ENCODE data around the gene NEUROD6.

Gene NEUROD6

DNA sequence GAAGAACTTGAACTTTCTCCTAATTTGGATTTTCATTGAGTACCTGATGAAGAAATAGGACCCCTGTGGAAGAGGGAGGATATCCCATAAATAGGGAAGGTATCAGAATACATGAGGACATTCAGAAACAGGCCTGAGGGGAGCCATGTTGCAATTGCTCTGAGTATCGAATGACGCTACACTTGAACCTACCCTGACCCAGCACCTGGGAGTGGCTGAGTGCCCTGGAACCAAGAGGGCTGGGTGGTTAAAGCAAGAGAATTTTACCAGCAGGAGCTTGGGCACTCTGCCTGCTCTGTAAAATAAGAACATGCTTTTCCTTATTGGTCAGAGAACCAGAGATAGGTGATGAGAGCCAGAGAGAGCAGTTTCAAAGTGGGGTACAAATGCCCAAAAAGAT is 7.2 kb downstream of the NEUROD6 start:
- Histone ChIP-seq H3K27ac (ENCODE audit: low read depth, low read length) (no peak overlapping the region), H3K4me3 (ENCODE audit: low read depth, low read length) (no peak overlapping the region), H3K9me3 (ENCODE audit: control insufficient read depth, insufficient read depth, low read depth, low read length) (no peaks in the 10 kb centered on the region), H3K9ac (ENCODE audit: low read length) (no peak overlapping the region), H3K27me3 (ENCODE audit: control insufficient read depth, insufficient read depth, low read length) (peaks cover 33% of the 10 kb centered on the region), H3K36me3 (ENCODE audit: control insufficient read depth, insufficient read depth, low read length) (no peaks in the 10 kb centered on the region), H3K4me1 (ENCODE audit: control insufficient read depth, insufficient read depth, low read length) (no peaks in the 10 kb centered on the region)

DNA sequence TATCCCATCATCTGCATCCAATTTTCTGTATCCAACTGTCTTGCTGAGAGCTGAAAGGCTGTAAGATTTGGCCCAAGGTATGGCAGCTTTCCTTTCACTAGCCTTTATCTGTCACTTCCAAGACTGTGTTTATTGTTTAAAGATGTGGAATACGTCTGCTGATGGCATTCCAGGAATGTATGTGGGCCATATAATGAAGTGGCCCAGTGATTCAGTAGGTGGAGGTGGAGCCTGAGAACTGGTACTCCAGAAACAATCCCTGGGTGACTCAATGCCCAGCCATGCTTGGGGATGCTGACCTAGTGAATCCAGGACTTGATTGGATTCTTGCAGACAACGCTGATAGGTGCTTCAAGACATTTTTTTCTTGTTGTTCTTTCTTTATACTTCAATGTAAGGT is 13.5 kb downstream of the NEUROD6 start:
- Histone ChIP-seq H3K4me3 (ENCODE audit: low read depth, low read length) (no peak overlapping the region), H3K27ac (ENCODE audit: low read depth, low read length) (no peak overlapping the region), H3K9ac (ENCODE audit: low read length) (no peak overlapping the region), H3K36me3 (ENCODE audit: control insufficient read depth, insufficient read depth, low read length) (no peaks in the 10 kb centered on the region), H3K4me1 (ENCODE audit: control insufficient read depth, insufficient read depth, low read length) (peaks cover 8% of the 10 kb centered on the region; the same call in 1 of the 2 replicates), H3K9me3 (ENCODE audit: control insufficient read depth, insufficient read depth, low read depth, low read length) (no peaks in the 10 kb centered on the region), H3K27me3 (ENCODE audit: control insufficient read depth, insufficient read depth, low read length) (no peaks in the 10 kb centered on the region)

DNA sequence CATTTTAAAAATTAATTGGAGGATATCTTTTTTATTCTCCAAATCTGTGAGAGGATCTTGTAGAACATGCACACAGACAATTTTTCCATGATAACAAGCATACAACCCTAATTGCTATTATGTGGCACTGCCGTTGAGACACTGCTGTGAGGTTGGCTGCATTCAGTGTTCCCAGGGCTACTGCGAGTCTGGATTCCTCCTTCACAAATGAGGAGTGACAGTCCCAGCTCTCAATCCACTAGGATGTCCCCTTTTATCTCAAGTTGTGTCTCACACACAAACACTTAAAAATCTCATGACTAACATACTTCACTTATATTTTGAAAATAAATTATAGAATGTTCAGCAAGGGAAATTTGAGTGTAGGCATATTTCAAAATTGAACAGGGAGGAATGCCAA is 14.1 kb downstream of the NEUROD6 start:
- Histone ChIP-seq H3K36me3 (ENCODE audit: control insufficient read depth, insufficient read depth, low read length) (no peaks in the 10 kb centered on the region), H3K4me1 (ENCODE audit: control insufficient read depth, insufficient read depth, low read length) (peaks cover 8% of the 10 kb centered on the region; the same call in 1 of the 2 replicates), H3K9me3 (ENCODE audit: control insufficient read depth, insufficient read depth, low read depth, low read length) (no peaks in the 10 kb centered on the region), H3K27me3 (ENCODE audit: control insufficient read depth, insufficient read depth, low read length) (no peaks in the 10 kb centered on the region), H3K9ac (ENCODE audit: low read length) (no peak overlapping the region), H3K4me3 (ENCODE audit: low read depth, low read length) (no peak overlapping the region), H3K27ac (ENCODE audit: low read depth, low read length) (no peak overlapping the region)

DNA sequence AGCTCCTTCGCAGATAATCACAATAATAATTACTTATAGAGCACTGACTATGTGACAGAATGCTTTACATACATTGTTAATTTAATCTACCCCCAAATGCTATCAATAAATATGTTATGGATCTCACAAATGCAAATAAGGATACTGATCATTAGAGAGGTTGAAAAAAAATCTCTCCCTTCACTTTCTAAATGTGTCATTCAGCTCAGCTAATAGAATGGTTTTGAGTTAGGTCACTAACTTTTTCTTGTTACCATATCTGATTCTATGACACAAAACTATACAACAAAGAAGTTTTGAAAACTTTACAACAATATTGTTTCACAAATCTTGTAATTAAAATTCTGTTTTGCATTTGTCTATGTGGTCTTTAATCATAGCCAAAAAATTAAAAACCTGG is 17.4 kb downstream of the NEUROD6 start:
- H3K4me3 ChIP-seq (ENCODE audit: low read depth, low read length): no peak overlapping the region
- peaks cover 8% of the 10 kb centered on the region; the same call in 1 of the 2 replicates for H3K4me1 ChIP-seq (ENCODE audit: control insufficient read depth, insufficient read depth, low read length)
- no peaks in the 10 kb centered on the region for H3K9me3 ChIP-seq (ENCODE audit: control insufficient read depth, insufficient read depth, low read depth, low read length)
- H3K27me3 ChIP-seq (ENCODE audit: control insufficient read depth, insufficient read depth, low read length): no peaks in the 10 kb centered on the region
- no peak overlapping the region for H3K9ac ChIP-seq (ENCODE audit: low read length)
- no peak overlapping the region for H3K27ac ChIP-seq (ENCODE audit: low read depth, low read length)
- H3K36me3 ChIP-seq (ENCODE audit: control insufficient read depth, insufficient read depth, low read length): no peaks in the 10 kb centered on the region

DNA sequence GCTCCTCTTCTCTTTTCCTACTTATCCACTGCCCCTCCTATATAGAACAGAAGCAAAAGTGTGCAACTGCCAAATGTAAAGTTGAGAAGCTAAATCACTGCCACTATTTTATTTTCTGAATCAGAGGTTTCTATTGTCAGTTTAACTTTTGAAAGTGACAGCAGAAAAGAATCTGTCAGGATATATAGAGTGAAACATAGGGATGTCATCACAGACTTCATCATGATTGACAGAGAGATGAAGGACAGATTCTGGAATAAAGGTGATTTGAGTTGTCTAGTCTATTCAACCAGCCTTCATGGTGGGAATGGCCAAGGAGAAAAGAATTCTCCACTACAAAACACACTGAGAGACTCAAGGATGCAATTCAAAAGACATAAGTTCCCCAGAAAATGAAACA is 19.9 kb downstream of the NEUROD6 start:
- H3K4me1 ChIP-seq (ENCODE audit: control insufficient read depth, insufficient read depth, low read length): no peaks in the 10 kb centered on the region
- no peak overlapping the region for H3K9ac ChIP-seq (ENCODE audit: low read length)
- no peaks in the 10 kb centered on the region for H3K36me3 ChIP-seq (ENCODE audit: control insufficient read depth, insufficient read depth, low read length)
- no peaks in the 10 kb centered on the region for H3K27me3 ChIP-seq (ENCODE audit: control insufficient read depth, insufficient read depth, low read length)
- H3K27ac ChIP-seq (ENCODE audit: low read depth, low read length): no peak overlapping the region
- H3K9me3 ChIP-seq (ENCODE audit: control insufficient read depth, insufficient read depth, low read depth, low read length): no peaks in the 10 kb centered on the region
- H3K4me3 ChIP-seq (ENCODE audit: low read depth, low read length): no peak overlapping the region

DNA sequence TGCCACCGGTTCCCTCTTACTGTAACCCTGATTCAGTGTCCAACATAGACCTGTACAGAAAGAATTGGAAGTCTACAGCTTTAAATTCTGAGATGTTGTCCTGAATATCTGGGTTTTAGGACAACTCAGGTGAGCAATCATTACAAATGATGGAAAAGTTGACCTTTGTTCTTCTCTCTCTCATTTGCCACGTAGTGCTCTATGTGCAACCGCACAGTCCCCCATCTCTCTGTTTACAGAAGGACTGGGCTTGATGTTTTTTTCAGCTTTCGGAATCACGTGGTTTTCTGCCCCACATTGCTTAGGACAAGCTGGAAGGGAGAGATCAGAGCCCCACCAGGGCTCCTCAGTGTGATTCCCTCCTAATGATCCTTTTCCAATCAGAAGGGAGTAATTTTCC is 22.2 kb downstream of the NEUROD6 start:
- no peaks in the 10 kb centered on the region for H3K4me1 ChIP-seq (ENCODE audit: control insufficient read depth, insufficient read depth, low read length)
- no peaks in the 10 kb centered on the region for H3K9me3 ChIP-seq (ENCODE audit: control insufficient read depth, insufficient read depth, low read depth, low read length)
- no peaks in the 10 kb centered on the region for H3K27me3 ChIP-seq (ENCODE audit: control insufficient read depth, insufficient read depth, low read length)
- no peak overlapping the region for H3K27ac ChIP-seq (ENCODE audit: low read depth, low read length)
- H3K4me3 ChIP-seq (ENCODE audit: low read depth, low read length): no peak overlapping the region
- no peaks in the 10 kb centered on the region for H3K36me3 ChIP-seq (ENCODE audit: control insufficient read depth, insufficient read depth, low read length)
- no peak overlapping the region for H3K9ac ChIP-seq (ENCODE audit: low read length)

DNA sequence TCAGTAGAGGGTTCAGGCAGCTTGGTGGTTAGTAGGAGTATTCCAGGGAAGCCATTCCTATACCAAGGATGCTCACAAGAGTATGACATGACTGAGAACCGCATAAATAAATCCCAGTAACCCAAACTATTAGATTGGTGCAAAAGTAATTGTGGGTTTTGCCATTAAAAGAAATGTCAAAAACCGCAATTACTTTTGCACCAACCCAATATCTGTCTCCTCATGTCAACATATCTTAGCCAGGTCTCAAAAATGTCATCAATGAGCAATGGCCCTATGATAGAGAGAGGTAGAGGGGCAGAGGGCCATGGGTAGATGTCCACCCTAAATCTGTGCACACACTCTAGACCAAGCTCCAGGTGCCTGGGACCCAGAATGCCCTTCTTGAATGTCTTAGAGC is 23.6 kb downstream of the NEUROD6 start:
- Histone ChIP-seq H3K9ac (ENCODE audit: low read length) (no peak overlapping the region), H3K9me3 (ENCODE audit: control insufficient read depth, insufficient read depth, low read depth, low read length) (no peaks in the 10 kb centered on the region), H3K36me3 (ENCODE audit: control insufficient read depth, insufficient read depth, low read length) (no peaks in the 10 kb centered on the region), H3K27me3 (ENCODE audit: control insufficient read depth, insufficient read depth, low read length) (no peaks in the 10 kb centered on the region), H3K4me3 (ENCODE audit: low read depth, low read length) (no peak overlapping the region), H3K4me1 (ENCODE audit: control insufficient read depth, insufficient read depth, low read length) (0 out of 2 replicates have a peak, but pooled peaks cover under 1% of the 10 kb centered on the region), H3K27ac (ENCODE audit: low read depth, low read length) (no peak overlapping the region)

DNA sequence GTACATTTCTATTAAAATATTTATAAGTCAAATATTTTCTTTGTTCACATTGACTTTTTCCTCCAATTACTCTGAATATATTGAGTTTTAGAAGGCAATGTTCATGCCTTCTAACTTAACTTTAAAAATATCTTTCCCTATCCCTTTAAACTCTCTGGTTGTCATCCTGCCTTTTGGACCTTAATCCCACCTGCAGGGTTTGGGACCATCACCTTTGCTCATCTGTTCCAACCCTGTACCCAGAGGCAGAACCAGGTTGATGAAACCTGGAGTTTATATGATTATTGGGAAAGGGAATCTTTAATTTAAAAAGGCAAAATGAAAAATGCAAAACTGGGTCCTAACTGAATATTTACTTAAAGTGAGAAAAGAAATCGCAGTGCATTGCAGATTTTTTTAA is 24.8 kb downstream of the NEUROD6 start:
- Histone ChIP-seq H3K27me3 (ENCODE audit: control insufficient read depth, insufficient read depth, low read length) (no peaks in the 10 kb centered on the region), H3K27ac (ENCODE audit: low read depth, low read length) (no peak overlapping the region), H3K9me3 (ENCODE audit: control insufficient read depth, insufficient read depth, low read depth, low read length) (no peaks in the 10 kb centered on the region)

DNA sequence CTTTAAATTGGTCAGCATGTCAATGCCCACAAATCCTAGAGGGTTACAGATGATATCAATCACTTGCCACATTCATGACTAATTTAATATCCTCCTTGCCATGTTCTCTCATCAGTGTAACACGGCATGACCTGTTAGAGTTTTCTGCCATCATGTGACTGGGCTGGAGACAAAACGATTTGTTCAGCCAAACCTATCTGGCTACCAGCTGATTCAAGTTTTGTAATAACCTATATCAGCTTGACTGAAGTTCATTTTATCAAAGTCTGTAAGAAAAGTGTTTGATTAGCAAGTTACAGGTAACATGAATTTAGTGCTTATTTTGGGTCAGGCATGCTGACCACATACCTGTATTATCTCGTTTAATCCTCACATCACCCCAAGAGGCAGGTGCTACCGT is 25.7 kb downstream of the NEUROD6 start:
- H3K36me3 ChIP-seq (ENCODE audit: control insufficient read depth, insufficient read depth, low read length): no peaks in the 10 kb centered on the region
- H3K27me3 ChIP-seq (ENCODE audit: control insufficient read depth, insufficient read depth, low read length): no peaks in the 10 kb centered on the region
- H3K9me3 ChIP-seq (ENCODE audit: control insufficient read depth, insufficient read depth, low read depth, low read length): no peaks in the 10 kb centered on the region
- peaks cover 5% of the 10 kb centered on the region; the same call in 1 of the 2 replicates for H3K4me1 ChIP-seq (ENCODE audit: control insufficient read depth, insufficient read depth, low read length)
- H3K27ac ChIP-seq (ENCODE audit: low read depth, low read length): no peak overlapping the region
- no peak overlapping the region for H3K4me3 ChIP-seq (ENCODE audit: low read depth, low read length)
- no peak overlapping the region for H3K9ac ChIP-seq (ENCODE audit: low read length)

More for the DNA sequence above, 24.8 kb downstream of the NEUROD6 start:
- no peak overlapping the region for H3K9ac ChIP-seq (ENCODE audit: low read length)
- H3K4me1 ChIP-seq (ENCODE audit: control insufficient read depth, insufficient read depth, low read length): peaks cover 5% of the 10 kb centered on the region; the same call in 1 of the 2 replicates
- no peaks in the 10 kb centered on the region for H3K36me3 ChIP-seq (ENCODE audit: control insufficient read depth, insufficient read depth, low read length)
- no peak overlapping the region for H3K4me3 ChIP-seq (ENCODE audit: low read depth, low read length)

DNA sequence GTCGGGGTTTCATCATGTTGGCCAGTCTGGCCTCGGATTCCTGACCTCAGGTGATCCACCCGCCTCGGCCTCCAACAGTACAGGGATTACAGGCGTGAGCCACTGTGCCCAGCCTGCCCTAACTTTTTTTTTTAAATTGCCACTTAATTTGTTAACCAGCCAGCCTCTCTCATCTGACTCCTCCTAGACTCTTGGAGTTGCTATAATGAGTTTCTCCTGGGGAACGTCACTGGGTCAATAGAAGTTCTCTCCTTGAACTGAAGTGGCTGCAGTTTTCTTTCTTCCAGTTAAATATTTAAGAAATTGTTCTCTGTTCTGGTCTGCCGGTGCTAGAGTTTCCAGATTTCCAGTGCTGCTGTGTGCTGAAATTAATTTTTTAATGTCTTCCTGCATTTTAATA is 27.6 kb downstream of the NEUROD6 start:
- Histone ChIP-seq H3K4me3 (ENCODE audit: low read depth, low read length) (no peak overlapping the region), H3K36me3 (ENCODE audit: control insufficient read depth, insufficient read depth, low read length) (no peaks in the 10 kb centered on the region), H3K9ac (ENCODE audit: low read length) (no peak overlapping the region), H3K4me1 (ENCODE audit: control insufficient read depth, insufficient read depth, low read length) (peaks cover 5% of the 10 kb centered on the region; the same call in 1 of the 2 replicates), H3K27ac (ENCODE audit: low read depth, low read length) (no peak overlapping the region), H3K27me3 (ENCODE audit: control insufficient read depth, insufficient read depth, low read length) (no peaks in the 10 kb centered on the region), H3K9me3 (ENCODE audit: control insufficient read depth, insufficient read depth, low read depth, low read length) (no peaks in the 10 kb centered on the region)

DNA sequence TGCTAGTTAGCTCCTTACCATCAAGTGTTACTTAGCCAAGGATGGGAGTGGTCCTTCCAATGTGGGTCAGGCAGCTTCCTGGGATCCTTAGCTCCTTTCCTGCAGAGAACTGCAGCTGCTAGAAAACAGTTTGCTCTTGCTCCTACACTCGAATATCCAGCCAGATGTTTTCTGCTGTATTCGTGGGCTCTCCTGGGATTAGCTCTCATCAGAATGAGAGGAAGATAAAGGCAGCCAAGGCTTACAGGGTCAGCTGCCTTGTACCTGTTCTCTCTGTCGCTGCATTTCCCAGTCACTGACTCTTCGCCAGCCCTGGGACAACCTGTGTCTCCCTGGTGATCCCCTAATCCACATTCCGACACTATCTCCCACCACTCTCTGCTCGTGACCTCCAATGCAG is 29.0 kb downstream of the NEUROD6 start:
- Histone ChIP-seq H3K9ac (ENCODE audit: low read length) (no peak overlapping the region), H3K4me1 (ENCODE audit: control insufficient read depth, insufficient read depth, low read length) (peaks cover 5% of the 10 kb centered on the region; the same call in 1 of the 2 replicates), H3K9me3 (ENCODE audit: control insufficient read depth, insufficient read depth, low read depth, low read length) (no peaks in the 10 kb centered on the region), H3K27me3 (ENCODE audit: control insufficient read depth, insufficient read depth, low read length) (no peaks in the 10 kb centered on the region), H3K27ac (ENCODE audit: low read depth, low read length) (no peak overlapping the region), H3K36me3 (ENCODE audit: control insufficient read depth, insufficient read depth, low read length) (no peaks in the 10 kb centered on the region), H3K4me3 (ENCODE audit: low read depth, low read length) (no peak overlapping the region)
